Liver (tissue), 9 donors: Measurements from ENCODE around the gene CREG2. TPM values are rescaled to one million over a fixed set of nuclear protein-coding genes. Genes with fewer than 3 reads are reported as not detected.

Experiments used
- DNase-seq: peaks from one replicate; pipeline ENCODE4 v3.0.0-alpha.2; 2017; ENCODE audit warnings: low spot score
- H3K27ac ChIP-seq, 2 donors: one replicate each; pipeline ENCODE4 v1.7.0; 2013; ENCODE audit warnings: inconsistent platforms in 2 of 2, low read length in 2 of 2, control low read depth in 1 of 2, low read depth in 1 of 2, mild to moderate bottlenecking in 1 of 2
- H3K27me3 ChIP-seq, 4 donors: one replicate each; pipeline versions ENCODE4 v1.6.1 to v1.7.0; 2013; ENCODE audit warnings: low read length in 3 of 4, inconsistent platforms in 1 of 4, mild to moderate bottlenecking in 1 of 4, moderate library complexity in 1 of 4; ENCODE audit not compliant: control insufficient read depth in 4 of 4, insufficient read depth in 4 of 4
- H3K36me3 ChIP-seq, 4 donors: one replicate each; pipeline versions ENCODE4 v1.6.1 to v1.7.0; 2013; ENCODE audit warnings: low read length in 3 of 4, mild to moderate bottlenecking in 3 of 4, low read depth in 1 of 4, moderate library complexity in 1 of 4; ENCODE audit not compliant: control insufficient read depth in 4 of 4, insufficient read depth in 3 of 4
- H3K4me1 ChIP-seq, 4 donors: one replicate each; pipeline versions ENCODE4 v1.6.1 to v1.7.0; 2013; ENCODE audit warnings: low read length in 3 of 4, mild to moderate bottlenecking in 3 of 4, moderate library complexity in 1 of 4; ENCODE audit not compliant: control insufficient read depth in 4 of 4, insufficient read depth in 4 of 4
- H3K4me3 ChIP-seq, 3 donors: one replicate each; pipeline versions ENCODE4 v1.6.1 to v1.7.0; 2013; ENCODE audit warnings: low read length in 3 of 3, control low read depth in 1 of 3, low read depth in 1 of 3, mild to moderate bottlenecking in 1 of 3
- H3K9ac ChIP-seq, 2 donors: one replicate each; pipeline ENCODE4 v1.7.0; 2013; ENCODE audit warnings: low read length in 2 of 2, mild to moderate bottlenecking in 2 of 2, moderate library complexity in 2 of 2, control low read depth in 1 of 2, low read depth in 1 of 2
- H3K9me3 ChIP-seq, 4 donors: one replicate each; pipeline versions ENCODE4 v1.6.1 to v1.7.0; 2013; ENCODE audit warnings: low read length in 3 of 4; ENCODE audit not compliant: control insufficient read depth in 4 of 4
- ATF3 ChIP-seq: IDR thresholded peaks from 2 replicates; pipeline ENCODE4 v1.6.1; 2016; ENCODE audit warnings: antibody characterized with exemption
- CTCF ChIP-seq: fragments of 150-350 bp; IDR thresholded peaks from 2 replicates; pipeline ENCODE4 v1.5.1; 2017; ENCODE audit warnings: improper control_type of control experiment, low read depth, low read length; ENCODE audit not compliant: missing input control
- EGR1 ChIP-seq, 2 donors: IDR thresholded peaks; 2 replicates each; pipeline ENCODE4 v1.6.1; 2016 to 2018; ENCODE audit warnings: antibody characterized with exemption in 2 of 2, low read depth in 2 of 2
- FOXA1 ChIP-seq: IDR thresholded peaks from 2 replicates; pipeline ENCODE4 v1.6.1; 2016; ENCODE audit warnings: antibody characterized with exemption
- FOXA2 ChIP-seq: IDR thresholded peaks from 2 replicates; pipeline ENCODE4 v1.6.1; 2016; ENCODE audit warnings: antibody characterized with exemption
- GABPA ChIP-seq, 2 donors: IDR thresholded peaks in 1 of 2; conservative IDR thresholded peaks in 1 of 2; 2 replicates each; pipeline ENCODE4 v1.6.1; 2016; ENCODE audit warnings: antibody characterized with exemption in 2 of 2, mild to moderate bottlenecking in 1 of 2, moderate library complexity in 1 of 2
- HNF4A ChIP-seq, 2 donors: conservative IDR thresholded peaks; 2 replicates each; pipeline ENCODE4 v1.6.1; 2016; ENCODE audit warnings: antibody characterized with exemption in 2 of 2, mild to moderate bottlenecking in 2 of 2
- HNF4G ChIP-seq: IDR thresholded peaks from 2 replicates; pipeline ENCODE4 v1.6.1; 2016; ENCODE audit warnings: antibody characterized with exemption
- JUND ChIP-seq, 2 donors: IDR thresholded peaks; 2 replicates each; pipeline ENCODE4 v1.6.1; 2016; ENCODE audit warnings: antibody characterized with exemption in 2 of 2
- MAX ChIP-seq: IDR thresholded peaks from 2 replicates; pipeline ENCODE4 v1.6.1; 2016; ENCODE audit warnings: antibody characterized with exemption
- NR2F2 ChIP-seq: IDR thresholded peaks from 2 replicates; pipeline ENCODE4 v1.6.1; 2016; ENCODE audit warnings: antibody characterized with exemption
- RAD21 ChIP-seq, 2 donors: IDR thresholded peaks; 2 replicates each; pipeline ENCODE4 v1.6.1; 2016; ENCODE audit warnings: antibody characterized with exemption in 2 of 2, mild to moderate bottlenecking in 2 of 2
- REST ChIP-seq: IDR thresholded peaks from 2 replicates; pipeline ENCODE4 v1.6.1; 2016; ENCODE audit warnings: antibody characterized with exemption, mild to moderate bottlenecking
- RXRA ChIP-seq, 2 donors: IDR thresholded peaks; 2 replicates each; pipeline ENCODE4 v1.6.1; 2017 to 2018; ENCODE audit warnings: antibody characterized with exemption in 2 of 2, mild to moderate bottlenecking in 1 of 2
- SP1 ChIP-seq: IDR thresholded peaks from 2 replicates; pipeline ENCODE4 v1.6.1; 2018; ENCODE audit warnings: antibody characterized with exemption, mild to moderate bottlenecking
- TAF1 ChIP-seq: conservative IDR thresholded peaks from 2 replicates; pipeline ENCODE4 v1.6.1; 2016; ENCODE audit warnings: antibody characterized with exemption, mild to moderate bottlenecking
- YY1 ChIP-seq: IDR thresholded peaks from 2 replicates; pipeline ENCODE4 v1.6.1; 2016; ENCODE audit warnings: antibody characterized with exemption, mild to moderate bottlenecking
- ZBTB33 ChIP-seq: IDR thresholded peaks from 2 replicates; pipeline ENCODE4 v1.6.1; 2016; ENCODE audit warnings: antibody characterized with exemption
- WGBS: extraction: QIAGEN DNeasy Blood & Tissue Kit; methylation state at CpG from one replicate; pipeline ENCODE4 v1.1.7; 2013; 5-methylcytosine and 5-hydroxymethylcytosine counted together
- polyA plus RNA-seq, 2 donors: library from polyadenylated mRNA; stranded (reverse) in 1 of 2; unstranded in 1 of 2; fragments of 200-250 nt in 1 of 2; fragments of >200 nt in 1 of 2; fragmentation: Nextera tagmentation in 1 of 2; extraction: Ambion mirVana in 1 of 2; gene quantifications; one replicate each; pipeline versions ENCODE4 v1.2.1 to v1.2.3, GENCODE V29; 2013 to 2015
- total RNA-seq, 2 donors: library from RNA; depleted of rRNA; stranded (reverse); fragments of >200 nt; gene quantifications; one replicate each; pipeline ENCODE4 v1.2.3, GENCODE V29; 2014
- donor health status: healthy.
- donor health status: healthy.
- donor health status: healthy.
- donor health status: healthy.
- donor health status: healthy.

CREG2 gene
- total and polyA plus RNA-seq, 4 donors = 0.05 TPM; not detected in 3

GRCh38 chr2:101356055-101356454 lies 31.2 kb downstream of the CREG2 start:
- WGBS = 89% methylated on average over 6 of the region's 6 CpGs
- TF ChIP-seq HNF4G (no peak), ZBTB33 (no peak), RAD21 (IDR thresholded peaks at IDR 0.05) (no peak), NR2F2 (no peak), TAF1 (no peak), RXRA (IDR thresholded peaks at IDR 0.05) (no peak), FOXA1 (no peak), JUND (IDR thresholded peaks at IDR 0.05) (no peak), YY1 (no peak), REST (no peak), ATF3 (no peak), FOXA2 (no peak), CTCF (no peak)

GRCh38 chr2:101355401-101356054 lies 31.8 kb downstream of the CREG2 start:
- no peaks in the 10 kb centered on the region for H3K27me3 ChIP-seq
- no peak overlapping the region for H3K4me3 ChIP-seq
- H3K4me1 ChIP-seq = no peaks in the 10 kb centered on the region
- no peaks in the 10 kb centered on the region for H3K36me3 ChIP-seq
- H3K27ac ChIP-seq = no peak overlapping the region
- no peaks in the 10 kb centered on the region for H3K9me3 ChIP-seq
- H3K9ac ChIP-seq = no peak overlapping the region
- 80% methylated on average over 10 of the region's 10 CpGs for WGBS
- TF ChIP-seq ZBTB33 (no peak), MAX (no peak), FOXA1 (no peak), EGR1 (IDR thresholded peaks at IDR 0.05; ENCODE audit: low read depth in 2 of 2) (no peak), FOXA2 (no peak), HNF4A (conservative IDR thresholded peaks at IDR 0.05) (no peak), JUND (IDR thresholded peaks at IDR 0.05) (no peak), RXRA (IDR thresholded peaks at IDR 0.05) (no peak), ATF3 (no peak), RAD21 (IDR thresholded peaks at IDR 0.05) (no peak), YY1 (no peak), SP1 (no peak), GABPA (IDR thresholded peaks at IDR 0.05 in 1 of 2, conservative IDR thresholded peaks at IDR 0.05 in 1 of 2) (no peak), TAF1 (no peak)
- DNase-seq = no peak

More at GRCh38 chr2:101356055-101356454, 31.2 kb downstream of the CREG2 start:
- no peaks in the 10 kb centered on the region for H3K4me1 ChIP-seq
- H3K9me3 ChIP-seq = no peaks in the 10 kb centered on the region
- no peak overlapping the region for H3K9ac ChIP-seq
- no peak for DNase-seq
- H3K27me3 ChIP-seq = no peaks in the 10 kb centered on the region
- H3K36me3 ChIP-seq = no peaks in the 10 kb centered on the region
- H3K27ac ChIP-seq = no peak overlapping the region
- H3K4me3 ChIP-seq = no peak overlapping the region
